ENCODE measurements around the gene OXLD1. TPM values are rescaled to one million over a fixed set of nuclear protein-coding genes. Genes with fewer than 3 reads are reported as not detected.

OXLD1 gene
- total RNA-seq, 1 experiment from 2014 or later, result 42.8 TPM

GRCh38 chr17:81673561-81674258 is 7.3 kb upstream of the OXLD1 start:
- no peak overlapping the region for H3K27ac ChIP-seq (ENCODE audit: low read length)
- BruUV-seq (replicated peaks), result no TSS peak
- H3K27me3 ChIP-seq (ENCODE audit: control insufficient read depth, insufficient read depth, low read length), result no peaks in the 10 kb centered on the region
- intact Hi-C loops (cut with micrococcal nuclease; ENCODE audit: unreplicated experiment) (no loop called here), in situ Hi-C loops (cut with HindIII; ENCODE audit: low pct_unique_long_range_greater_than_20kb, low sequenced_read_pairs) (no loop called here)
- no peaks in the 10 kb centered on the region for H3K9me3 ChIP-seq (ENCODE audit: control insufficient read depth, insufficient read depth, low read depth, low read length)
- no peak for DNase-seq (ENCODE audit: low read depth, low spot score)
- no peak overlapping the region for H3K4me3 ChIP-seq (ENCODE audit: low read depth in 2 of 2, low read length in 2 of 2)
- POLR2A ChIA-PET, result no interaction called here
- ATAC-seq, result no peak
- H3K4me1 ChIP-seq (ENCODE audit: control insufficient read depth, insufficient read depth, low read length), result peaks cover 4% of the 10 kb centered on the region; the same call in 1 of the 2 replicates
- CTCF ChIA-PET, result no interaction called here
- peaks cover 4% of the 10 kb centered on the region for H3K36me3 ChIP-seq (ENCODE audit: control insufficient read depth, insufficient read depth, low read length)
- TF ChIP-seq TCF7L2 (IDR thresholded peaks at IDR 0.05; ENCODE audit: low read depth, low read length) (no peak), POLR2AphosphoS5 (IDR thresholded peaks at IDR 0.05; ENCODE audit: low read depth, low read length) (0 out of 2 replicates have a peak, but pooled peaks have one; percentile 39)

- H3K27ac ChIP-seq (ENCODE audit: low read length), result no peak overlapping the region
- peaks cover 4% of the 10 kb centered on the region for H3K36me3 ChIP-seq (ENCODE audit: control insufficient read depth, insufficient read depth, low read length)
- intact Hi-C loops (cut with micrococcal nuclease; ENCODE audit: unreplicated experiment) (no loop called here), in situ Hi-C loops (cut with HindIII; ENCODE audit: low pct_unique_long_range_greater_than_20kb, low sequenced_read_pairs) (no loop called here)
- DNase-seq (ENCODE audit: low read depth, low spot score) (no peak), ATAC-seq (no peak)
- H3K4me1 ChIP-seq (ENCODE audit: control insufficient read depth, insufficient read depth, low read length), result peaks cover 11% of the 10 kb centered on the region
- H3K9me3 ChIP-seq (ENCODE audit: control insufficient read depth, insufficient read depth, low read depth, low read length), result no peaks in the 10 kb centered on the region
- ChIA-PET POLR2A (no interaction called here), CTCF (no interaction called here)
- no TSS peak for BruUV-seq (replicated peaks)
- TF ChIP-seq REST (IDR thresholded peaks at IDR 0.05; ENCODE audit: insufficient read depth in 1 of 2, low read depth in 2 of 2, low read length in 1 of 2), result no peak
- TF ChIP-seq SIN3A (IDR thresholded peaks at IDR 0.05; ENCODE audit: borderline replicate concordance, insufficient read depth, low read depth, low read length), result no peak
- no peak for TF ChIP-seq POLR2AphosphoS5 (IDR thresholded peaks at IDR 0.05; ENCODE audit: low read depth, low read length)
- TF ChIP-seq CTCF (IDR thresholded peaks at IDR 0.05), result no peak
- TF ChIP-seq TCF7L2 (IDR thresholded peaks at IDR 0.05; ENCODE audit: low read depth, low read length), result no peak
- H3K27me3 ChIP-seq (ENCODE audit: control insufficient read depth, insufficient read depth, low read length), result no peaks in the 10 kb centered on the region
- H3K4me3 ChIP-seq (ENCODE audit: low read depth in 2 of 2, low read length in 2 of 2), result no peak overlapping the region
Observed at GRCh38 chr17:81672954-81673353, 6.5 kb upstream of the OXLD1 start.

- DNase-seq (ENCODE audit: low read depth, low spot score) (no peak), ATAC-seq (no peak)
- BruUV-seq (replicated peaks), result no TSS peak
- no peaks in the 10 kb centered on the region for H3K27me3 ChIP-seq (ENCODE audit: control insufficient read depth, insufficient read depth, low read length)
- H3K36me3 ChIP-seq (ENCODE audit: control insufficient read depth, insufficient read depth, low read length), result peaks cover 4% of the 10 kb centered on the region
- TF ChIP-seq TCF7L2 (IDR thresholded peaks at IDR 0.05; ENCODE audit: low read depth, low read length), result no peak
- no peak for TF ChIP-seq SIN3A (IDR thresholded peaks at IDR 0.05; ENCODE audit: borderline replicate concordance, insufficient read depth, low read depth, low read length)
- TF ChIP-seq CTCF (IDR thresholded peaks at IDR 0.05), result no peak
- no peak for TF ChIP-seq REST (IDR thresholded peaks at IDR 0.05; ENCODE audit: insufficient read depth in 1 of 2, low read depth in 2 of 2, low read length in 1 of 2)
- TF ChIP-seq POLR2AphosphoS5 (IDR thresholded peaks at IDR 0.05; ENCODE audit: low read depth, low read length), result no peak
- in situ Hi-C loops (cut with HindIII; ENCODE audit: low pct_unique_long_range_greater_than_20kb, low sequenced_read_pairs), result no loop called here
- H3K9me3 ChIP-seq (ENCODE audit: control insufficient read depth, insufficient read depth, low read depth, low read length), result no peaks in the 10 kb centered on the region
- CTCF ChIA-PET, result no interaction called here
- intact Hi-C loops (cut with micrococcal nuclease; ENCODE audit: unreplicated experiment), result no loop called here
- H3K4me1 ChIP-seq (ENCODE audit: control insufficient read depth, insufficient read depth, low read length), result peaks cover 16% of the 10 kb centered on the region
- H3K27ac ChIP-seq (ENCODE audit: low read length), result no peak overlapping the region
- no peak overlapping the region for H3K4me3 ChIP-seq (ENCODE audit: low read depth in 2 of 2, low read length in 2 of 2)
- POLR2A ChIA-PET, result no interaction called here
Observed at GRCh38 chr17:81672504-81672903, 6.1 kb upstream of the OXLD1 start.

All from Panc1 (cell line).